ENCODE results near the gene MRPL57.

- TF ChIP-seq, protein P1, sequence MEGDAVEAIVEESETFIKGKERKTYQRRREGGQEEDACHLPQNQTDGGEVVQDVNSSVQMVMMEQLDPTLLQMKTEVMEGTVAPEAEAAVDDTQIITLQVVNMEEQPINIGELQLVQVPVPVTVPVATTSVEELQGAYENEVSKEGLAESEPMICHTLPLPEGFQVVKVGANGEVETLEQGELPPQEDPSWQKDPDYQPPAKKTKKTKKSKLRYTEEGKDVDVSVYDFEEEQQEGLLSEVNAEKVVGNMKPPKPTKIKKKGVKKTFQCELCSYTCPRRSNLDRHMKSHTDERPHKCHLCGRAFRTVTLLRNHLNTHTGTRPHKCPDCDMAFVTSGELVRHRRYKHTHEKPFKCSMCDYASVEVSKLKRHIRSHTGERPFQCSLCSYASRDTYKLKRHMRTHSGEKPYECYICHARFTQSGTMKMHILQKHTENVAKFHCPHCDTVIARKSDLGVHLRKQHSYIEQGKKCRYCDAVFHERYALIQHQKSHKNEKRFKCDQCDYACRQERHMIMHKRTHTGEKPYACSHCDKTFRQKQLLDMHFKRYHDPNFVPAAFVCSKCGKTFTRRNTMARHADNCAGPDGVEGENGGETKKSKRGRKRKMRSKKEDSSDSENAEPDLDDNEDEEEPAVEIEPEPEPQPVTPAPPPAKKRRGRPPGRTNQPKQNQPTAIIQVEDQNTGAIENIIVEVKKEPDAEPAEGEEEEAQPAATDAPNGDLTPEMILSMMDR (IDR thresholded peaks at IDR 0.05; ENCODE audit: borderline replicate concordance, extremely low read depth, low read length, poor library complexity, severe bottlenecking), result no peak
- TF ChIP-seq EZH2 (IDR thresholded peaks at IDR 0.05; ENCODE audit: borderline replicate concordance, low read depth, low read length, severe bottlenecking), result no peak
These were observed 723 bp upstream of the MRPL57 start for GRCh38 chr13:21175656-21176214.

Data from DND-41 (cell line).